Colonic mucosa (tissue), 4 donors: ENCODE measurements around the gene PHF23. TPM values are rescaled to one million over a fixed set of nuclear protein-coding genes. Genes with fewer than 3 reads are reported as not detected.

Experiments used
- DNase-seq: peaks from one replicate; pipeline ENCODE4 v3.0.0-alpha.2; 2020
- H3K27ac ChIP-seq: fragments of 200-600 bp; one replicate; pipeline ENCODE4 v1.8.0; 2021
- H3K27me3 ChIP-seq: fragments of 200-600 bp; one replicate; pipeline ENCODE4 v1.8.0; 2021
- H3K36me3 ChIP-seq: fragments of 200-600 bp; one replicate; pipeline ENCODE4 v1.8.0; 2021
- H3K4me1 ChIP-seq: fragments of 200-600 bp; one replicate; pipeline ENCODE4 v1.8.0; 2021; ENCODE audit warnings: mild to moderate bottlenecking
- H3K4me3 ChIP-seq: fragments of 200-600 bp; one replicate; pipeline ENCODE4 v1.8.0; 2021
- H3K9ac ChIP-seq, 2 donors: one replicate each; pipeline ENCODE4 v1.7.0; 2013; ENCODE audit warnings: control low read depth in 2 of 2, low read depth in 2 of 2, low read length in 2 of 2
- H3K9me3 ChIP-seq: fragments of 200-600 bp; one replicate; pipeline ENCODE4 v1.8.0; 2021
- intact Hi-C: fragments of 100-400 bp; cut with DNase I; formaldehyde crosslinking; loops from one replicate; pipeline ENCODE4 v1.14.1; 2022
- total RNA-seq, 2 donors: library from RNA; stranded (reverse); fragmentation: NEBNext Ultra II Directional in 1 of 2; extraction: Animal tissue kit (Norgen Biotek cat#: 25700) in 1 of 2; gene quantifications; one replicate each; pipeline ENCODE4 v1.2.1, GENCODE V29; 2021
- TF ChIP-seq, protein P1 (sequence below): fragments of 200-600 bp; IDR thresholded peaks from one replicate; pipeline ENCODE4 v1.8.0; 2022; ENCODE audit warnings: antibody characterized with exemption, mild to moderate bottlenecking
- donor health status: healthy.
- donor health status: DM: no; HTN: no; CAD: no.
- donor health status: DM: no; HTN: no; CAD: no.

PHF23 gene
- total RNA-seq, 2 donors from 2014 or later, result 29.8 to 38.6 TPM

DNA sequence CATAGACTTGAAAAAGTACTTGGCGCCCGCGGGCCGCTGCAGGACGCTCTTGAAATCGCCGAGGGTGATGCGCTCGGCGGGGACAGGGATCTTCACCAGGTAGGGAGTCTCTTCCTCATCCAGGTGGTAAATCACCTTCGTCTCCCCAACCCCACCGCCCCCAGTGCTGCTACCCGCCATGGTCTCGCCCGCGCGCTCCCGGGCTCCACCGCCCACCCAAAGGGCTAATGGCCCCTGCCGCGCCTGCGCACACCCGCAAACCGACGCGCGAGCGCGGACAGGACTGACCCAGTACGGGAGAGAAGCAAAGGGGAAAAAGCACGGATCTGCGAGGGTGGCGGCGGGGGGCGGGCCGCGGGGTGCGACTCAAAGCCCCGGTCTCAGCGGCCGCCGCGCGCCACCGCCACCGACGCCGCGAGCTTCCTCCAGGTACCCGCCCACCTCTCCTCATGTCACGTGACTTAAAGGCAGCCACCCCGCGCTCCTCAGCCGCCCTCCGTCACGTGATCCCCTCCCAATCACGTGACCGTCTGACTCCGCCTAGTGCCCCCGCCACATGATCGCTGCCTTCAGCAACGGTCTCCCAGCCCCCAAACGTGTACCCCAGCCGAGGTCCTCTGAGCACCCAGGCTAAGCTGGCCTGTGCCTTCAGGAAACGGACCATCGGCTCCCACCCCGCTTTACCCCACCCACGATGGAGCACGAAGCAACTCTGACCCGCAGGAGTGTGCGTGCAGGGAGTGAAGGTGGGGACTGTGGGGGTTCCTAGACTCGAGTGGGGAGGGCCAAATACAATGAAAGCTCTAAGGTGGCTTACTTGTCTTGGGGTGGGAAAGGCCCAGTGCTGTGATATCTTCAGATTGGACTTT lies 4.9 kb downstream of the PHF23 start, which contains the start of gene DVL2:
Gene DVL2, minus strand, starts transcription at position 435 of the 869 bp plus-strand sequence. Its CDS starts 255 bp downstream, at position 180.
- TF ChIP-seq, protein P1, sequence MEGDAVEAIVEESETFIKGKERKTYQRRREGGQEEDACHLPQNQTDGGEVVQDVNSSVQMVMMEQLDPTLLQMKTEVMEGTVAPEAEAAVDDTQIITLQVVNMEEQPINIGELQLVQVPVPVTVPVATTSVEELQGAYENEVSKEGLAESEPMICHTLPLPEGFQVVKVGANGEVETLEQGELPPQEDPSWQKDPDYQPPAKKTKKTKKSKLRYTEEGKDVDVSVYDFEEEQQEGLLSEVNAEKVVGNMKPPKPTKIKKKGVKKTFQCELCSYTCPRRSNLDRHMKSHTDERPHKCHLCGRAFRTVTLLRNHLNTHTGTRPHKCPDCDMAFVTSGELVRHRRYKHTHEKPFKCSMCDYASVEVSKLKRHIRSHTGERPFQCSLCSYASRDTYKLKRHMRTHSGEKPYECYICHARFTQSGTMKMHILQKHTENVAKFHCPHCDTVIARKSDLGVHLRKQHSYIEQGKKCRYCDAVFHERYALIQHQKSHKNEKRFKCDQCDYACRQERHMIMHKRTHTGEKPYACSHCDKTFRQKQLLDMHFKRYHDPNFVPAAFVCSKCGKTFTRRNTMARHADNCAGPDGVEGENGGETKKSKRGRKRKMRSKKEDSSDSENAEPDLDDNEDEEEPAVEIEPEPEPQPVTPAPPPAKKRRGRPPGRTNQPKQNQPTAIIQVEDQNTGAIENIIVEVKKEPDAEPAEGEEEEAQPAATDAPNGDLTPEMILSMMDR, result no peak
- H3K36me3 ChIP-seq, result peaks cover 11% of the 10 kb centered on the region
- peak within 1 kb of the TSS; percentile 90 for H3K4me3 ChIP-seq
- H3K27ac ChIP-seq, result peak within 1 kb of the TSS; percentile 91
- peak within 1 kb of the TSS; percentile 88 to 93 for H3K9ac ChIP-seq
- intact Hi-C loops, result no loop called here
- H3K27me3 ChIP-seq, result no peaks in the 10 kb centered on the region
- peak; percentile 97 for DNase-seq
- H3K4me1 ChIP-seq, result peaks cover 14% of the 10 kb centered on the region
- H3K9me3 ChIP-seq, result no peaks in the 10 kb centered on the region

DNA sequence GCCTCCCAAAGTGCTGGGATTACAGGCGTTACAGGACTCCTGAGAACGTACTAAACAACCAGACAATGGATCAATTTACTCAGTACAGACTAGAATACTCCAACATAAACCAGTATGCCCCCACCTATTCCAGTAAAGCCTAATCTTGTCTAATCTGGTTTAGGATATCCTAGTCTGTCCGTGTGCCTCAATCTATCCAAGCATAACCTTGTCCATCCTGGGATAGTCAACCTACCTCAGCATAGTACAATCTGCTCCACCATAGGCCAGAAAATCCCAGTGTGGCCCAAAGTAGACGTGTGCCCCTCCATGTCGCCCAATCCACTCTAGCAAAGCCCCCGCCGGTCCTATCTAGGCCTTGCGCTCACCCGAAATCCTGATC lies 5.6 kb downstream of the PHF23 start:
- peaks cover 18% of the 10 kb centered on the region for H3K36me3 ChIP-seq
- peaks cover 14% of the 10 kb centered on the region for H3K4me1 ChIP-seq
- intact Hi-C loops, result no loop called here

DNA sequence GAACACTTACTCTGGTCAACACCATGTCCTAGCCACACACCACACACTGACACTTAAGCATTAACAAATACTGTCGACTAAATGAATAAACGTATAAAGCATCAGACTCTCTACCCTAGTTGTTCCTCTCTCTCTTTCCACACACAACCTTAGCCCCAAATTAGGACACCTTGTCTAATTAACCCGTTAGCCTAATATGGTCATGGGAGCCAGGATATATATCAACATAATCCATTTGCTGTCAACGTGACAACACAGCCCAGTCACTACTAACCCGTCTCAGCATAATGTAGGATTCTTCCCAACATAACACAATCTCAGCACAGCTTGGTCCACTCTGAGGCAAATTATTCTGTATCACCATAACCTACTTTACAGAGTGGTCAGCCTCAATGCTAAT lies 7.1 kb downstream of the PHF23 start:
- DNase-seq, result no peak
- intact Hi-C loops, result no loop called here
- Histone ChIP-seq H3K27me3 (no peaks in the 10 kb centered on the region), H3K9me3 (no peaks in the 10 kb centered on the region), H3K27ac (no peak overlapping the region), H3K4me3 (no peak overlapping the region), H3K9ac (no peak overlapping the region), H3K4me1 (peaks cover 14% of the 10 kb centered on the region), H3K36me3 (peaks cover 19% of the 10 kb centered on the region)
- TF ChIP-seq, protein P1, result no peak

More for the DNA sequence above, 5.6 kb downstream of the PHF23 start:
- Histone ChIP-seq H3K9me3 (no peaks in the 10 kb centered on the region), H3K27ac (peak overlapping the region; percentile 91), H3K9ac (peak overlapping the region; percentile 88 to 93), H3K27me3 (no peaks in the 10 kb centered on the region), H3K4me3 (peak overlapping the region; percentile 90)
- TF ChIP-seq, protein P1, result no peak
- no peak for DNase-seq

DNA sequence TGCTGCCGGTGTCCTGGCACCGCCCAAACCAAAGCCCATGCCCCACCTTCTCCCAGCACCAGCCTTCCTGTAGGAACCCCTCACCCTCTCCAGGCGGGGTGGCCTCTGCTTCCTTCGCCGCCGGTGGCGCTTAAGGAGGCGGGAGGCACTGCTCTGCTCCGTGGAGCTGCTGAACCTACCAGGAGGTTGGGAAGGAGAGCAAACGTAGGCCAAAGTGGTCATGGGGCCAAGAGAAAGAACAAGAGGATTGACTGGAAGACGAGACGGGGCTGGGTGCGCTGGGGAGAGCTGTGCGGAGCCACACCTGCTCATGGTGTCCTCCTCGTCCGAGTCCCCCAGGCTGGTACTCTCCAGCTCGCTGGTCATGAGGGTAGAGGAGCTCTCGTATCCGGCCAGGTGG lies 9.8 kb downstream of the PHF23 start:
- Histone ChIP-seq H3K9ac (no peak overlapping the region), H3K27me3 (no peaks in the 10 kb centered on the region), H3K36me3 (peaks cover 19% of the 10 kb centered on the region), H3K9me3 (no peaks in the 10 kb centered on the region), H3K4me1 (peaks cover under 1% of the 10 kb centered on the region), H3K4me3 (no peak overlapping the region), H3K27ac (no peak overlapping the region)
- no peak for DNase-seq
- intact Hi-C loops, result no loop called here
- TF ChIP-seq, protein P1, result no peak

DNA sequence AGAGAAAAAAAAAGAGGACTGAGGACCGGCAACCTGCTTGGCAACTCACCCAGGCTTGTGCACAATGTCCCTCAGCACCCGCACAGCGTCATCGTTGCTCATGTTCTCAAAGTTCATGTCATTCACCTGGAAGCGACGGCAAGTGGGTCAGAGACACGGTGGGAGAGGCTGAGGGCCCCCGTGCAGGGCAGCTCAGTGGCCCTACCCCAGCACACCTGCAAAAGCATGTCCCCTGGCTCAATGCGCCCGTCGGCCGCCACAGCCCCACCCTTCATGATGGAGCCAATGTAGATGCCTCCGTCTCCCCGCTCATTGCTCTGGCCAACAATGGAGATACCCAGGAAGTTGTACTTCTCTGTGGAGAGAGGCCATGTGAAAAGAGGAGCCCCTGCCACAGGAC lies 10.3 kb downstream of the PHF23 start:
- intact Hi-C loops, result no loop called here
- DNase-seq, result no peak
- Histone ChIP-seq H3K4me3 (no peak overlapping the region), H3K27me3 (no peaks in the 10 kb centered on the region), H3K27ac (no peak overlapping the region), H3K4me1 (no peaks in the 10 kb centered on the region), H3K9ac (no peak overlapping the region), H3K9me3 (no peaks in the 10 kb centered on the region), H3K36me3 (peaks cover 19% of the 10 kb centered on the region)
- TF ChIP-seq, protein P1, result no peak
